GM21619 (cell line): ENCODE results near the gene PLAGL2.
"Not testable (repeated sequence)": the region's sequence is repeated elsewhere in the genome, so short reads cannot be mapped to it uniquely, and the experiment has no call there.

Source experiments
- ATAC-seq: cut with Tn5 transposase; IDR thresholded peaks from one replicate; pipeline ENCODE4 v1.9.1; 2021; ENCODE audit not compliant: unreplicated experiment

PLAGL2 gene

GRCh38 chr20:32183947-32184635 lies 23.5 kb downstream of the PLAGL2 start:
- no peak for ATAC-seq

- no peak for ATAC-seq
Observed at GRCh38 chr20:32181606-32182005, 25.9 kb downstream of the PLAGL2 start.

GRCh38 chr20:32179934-32180333 lies 27.6 kb downstream of the PLAGL2 start:
- no peak for ATAC-seq

GRCh38 chr20:32179515-32179914 lies 28.0 kb downstream of the PLAGL2 start:
- no peak for ATAC-seq

- ATAC-seq: not testable (repeated sequence)
Observed at GRCh38 chr20:32177696-32178095, 29.8 kb downstream of the PLAGL2 start.

- no peak for ATAC-seq
Observed at GRCh38 chr20:32168184-32168910, 39.2 kb downstream of the PLAGL2 start.

GRCh38 chr20:32167552-32167951 lies 40.0 kb downstream of the PLAGL2 start:
- ATAC-seq: no peak

- ATAC-seq: no peak
Observed at GRCh38 chr20:32165836-32166545, 41.6 kb downstream of the PLAGL2 start.

- ATAC-seq: no peak
Observed at GRCh38 chr20:32164984-32165735, 42.4 kb downstream of the PLAGL2 start.

GRCh38 chr20:32163951-32164350 lies 43.6 kb downstream of the PLAGL2 start:
- no peak for ATAC-seq

- no peak for ATAC-seq
Observed at GRCh38 chr20:32162351-32162750, 45.2 kb downstream of the PLAGL2 start.

- no peak for ATAC-seq
Observed at GRCh38 chr20:32160341-32160740, 47.2 kb downstream of the PLAGL2 start.

GRCh38 chr20:32159766-32160221 lies 47.7 kb downstream of the PLAGL2 start:
- no peak for ATAC-seq

- no peak for ATAC-seq
Observed at GRCh38 chr20:32158943-32159660, 48.4 kb downstream of the PLAGL2 start.

- no peak for ATAC-seq
Observed at GRCh38 chr20:32158351-32158750, 49.2 kb downstream of the PLAGL2 start.

GRCh38 chr20:32157611-32158010 lies 49.9 kb downstream of the PLAGL2 start:
- ATAC-seq: no peak

GRCh38 chr20:32155017-32155981 lies 52.2 kb downstream of the PLAGL2 start:
- ATAC-seq: peak; percentile 66

GRCh38 chr20:32153771-32154170 lies 53.8 kb downstream of the PLAGL2 start:
- no peak for ATAC-seq

GRCh38 chr20:32153156-32153665 lies 54.3 kb downstream of the PLAGL2 start:
- ATAC-seq: no peak
